Endothelial cell (in vitro differentiated cells): ENCODE measurements around the gene ANK2. TPM values are rescaled to one million over a fixed set of nuclear protein-coding genes. Genes with fewer than 3 reads are reported as not detected.
"Not testable (repeated sequence)": the region's sequence is repeated elsewhere in the genome, so short reads cannot be mapped to it uniquely, and the experiment has no call there.

Experiments
- DNase-seq: peaks from one replicate; pipeline ENCODE4 v3.0.0; 2021; ENCODE audit warnings: low spot score
- H3K27ac Mint-ChIP-seq: one replicate; pipeline ENCODE4 v1.8.0; 2021; ENCODE audit warnings: mixed read lengths, inconsistent platforms; ENCODE audit not compliant: unreplicated experiment
- H3K27me3 Mint-ChIP-seq: one replicate; pipeline ENCODE4 v1.8.0; 2021; ENCODE audit warnings: mild to moderate bottlenecking, moderate library complexity, mixed read lengths, inconsistent platforms; ENCODE audit not compliant: unreplicated experiment
- H3K36me3 Mint-ChIP-seq: one replicate; pipeline ENCODE4 v1.8.0; 2021; ENCODE audit warnings: mild to moderate bottlenecking, low read depth, mixed read lengths, inconsistent platforms; ENCODE audit not compliant: unreplicated experiment
- H3K4me1 Mint-ChIP-seq: one replicate; pipeline ENCODE4 v1.8.0; 2021; ENCODE audit warnings: mild to moderate bottlenecking, mixed read lengths, inconsistent platforms; ENCODE audit not compliant: unreplicated experiment
- H3K4me3 Mint-ChIP-seq: one replicate; pipeline ENCODE4 v1.8.0; 2021; ENCODE audit warnings: mild to moderate bottlenecking, mixed read lengths, inconsistent platforms; ENCODE audit not compliant: unreplicated experiment
- H3K9me3 Mint-ChIP-seq: one replicate; pipeline ENCODE4 v1.8.0; 2021; ENCODE audit warnings: mixed read lengths, inconsistent platforms; ENCODE audit not compliant: unreplicated experiment
- total RNA-seq: library from RNA; stranded (reverse); fragmentation: NEBNext Ultra II Directional; extraction: Animal tissue kit (Norgen Biotek cat#: 25700); gene quantifications from one replicate; pipeline ENCODE4 v1.2.1, GENCODE V29; 2021; ENCODE audit not compliant: unreplicated experiment
- TF ChIP-seq, protein P1 (sequence below): fragments of 200-600 bp; sonication (generic); IDR thresholded peaks from one replicate; pipeline ENCODE4 v1.5.0; 2021; ENCODE audit warnings: antibody characterized with exemption; ENCODE audit not compliant: unreplicated experiment

ANK2 gene
- total RNA-seq, 1 donor from 2014 or later: 47.2 TPM

DNA sequence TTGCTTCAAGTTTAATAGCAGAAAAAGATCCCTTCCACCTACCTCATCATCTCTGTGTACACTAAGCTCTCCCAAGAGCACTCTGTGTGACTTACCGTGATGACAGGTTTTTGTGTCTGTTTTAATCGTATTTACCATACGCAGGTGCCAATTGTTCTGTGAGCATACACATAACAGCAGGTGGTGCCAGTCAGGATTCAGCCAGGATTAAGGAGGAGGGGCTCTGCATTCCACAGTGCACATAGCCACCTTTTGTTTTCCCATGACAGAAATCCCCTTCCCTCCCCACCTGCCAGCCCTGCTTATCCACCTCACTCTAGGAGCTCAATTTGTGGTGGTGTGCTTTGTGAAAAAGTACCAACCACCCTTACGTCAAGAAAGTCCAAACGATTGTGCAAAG is 14.8 kb downstream of the ANK2 start:
- Mint-ChIP-seq H3K27ac (no peak overlapping the region), H3K36me3 (peaks cover 3% of the 10 kb centered on the region), H3K4me1 (no peaks in the 10 kb centered on the region), H3K4me3 (no peak overlapping the region), H3K9me3 (no peaks in the 10 kb centered on the region), H3K27me3 (no peaks in the 10 kb centered on the region)
- DNase-seq: no peak
- TF ChIP-seq, protein P1, sequence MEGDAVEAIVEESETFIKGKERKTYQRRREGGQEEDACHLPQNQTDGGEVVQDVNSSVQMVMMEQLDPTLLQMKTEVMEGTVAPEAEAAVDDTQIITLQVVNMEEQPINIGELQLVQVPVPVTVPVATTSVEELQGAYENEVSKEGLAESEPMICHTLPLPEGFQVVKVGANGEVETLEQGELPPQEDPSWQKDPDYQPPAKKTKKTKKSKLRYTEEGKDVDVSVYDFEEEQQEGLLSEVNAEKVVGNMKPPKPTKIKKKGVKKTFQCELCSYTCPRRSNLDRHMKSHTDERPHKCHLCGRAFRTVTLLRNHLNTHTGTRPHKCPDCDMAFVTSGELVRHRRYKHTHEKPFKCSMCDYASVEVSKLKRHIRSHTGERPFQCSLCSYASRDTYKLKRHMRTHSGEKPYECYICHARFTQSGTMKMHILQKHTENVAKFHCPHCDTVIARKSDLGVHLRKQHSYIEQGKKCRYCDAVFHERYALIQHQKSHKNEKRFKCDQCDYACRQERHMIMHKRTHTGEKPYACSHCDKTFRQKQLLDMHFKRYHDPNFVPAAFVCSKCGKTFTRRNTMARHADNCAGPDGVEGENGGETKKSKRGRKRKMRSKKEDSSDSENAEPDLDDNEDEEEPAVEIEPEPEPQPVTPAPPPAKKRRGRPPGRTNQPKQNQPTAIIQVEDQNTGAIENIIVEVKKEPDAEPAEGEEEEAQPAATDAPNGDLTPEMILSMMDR: no peak

- H3K9me3 Mint-ChIP-seq: no peaks in the 10 kb centered on the region
- TF ChIP-seq, protein P1: no peak
- H3K27ac Mint-ChIP-seq: no peak overlapping the region
- peaks cover 3% of the 10 kb centered on the region for H3K36me3 Mint-ChIP-seq
- no peak for DNase-seq
- H3K4me3 Mint-ChIP-seq: no peak overlapping the region
- H3K27me3 Mint-ChIP-seq: no peaks in the 10 kb centered on the region
- no peaks in the 10 kb centered on the region for H3K4me1 Mint-ChIP-seq
These were observed 16.2 kb downstream of the ANK2 start for GRCh38 chr4:113065629-113066028.

- not testable (repeated sequence) for H3K27me3 Mint-ChIP-seq
These were observed 19.3 kb downstream of the ANK2 start for GRCh38 chr4:113068771-113069170.

GRCh38 chr4:113069212-113069892 is 19.9 kb downstream of the ANK2 start:
- H3K27me3 Mint-ChIP-seq: no peaks in the 10 kb centered on the region
- no peaks in the 10 kb centered on the region for H3K9me3 Mint-ChIP-seq
- H3K4me1 Mint-ChIP-seq: no peaks in the 10 kb centered on the region
- no peak overlapping the region for H3K27ac Mint-ChIP-seq
- DNase-seq: no peak
- H3K36me3 Mint-ChIP-seq: peaks cover 3% of the 10 kb centered on the region
- H3K4me3 Mint-ChIP-seq: no peak overlapping the region
- TF ChIP-seq, protein P1: no peak

More at GRCh38 chr4:113068771-113069170, 19.3 kb downstream of the ANK2 start:
- H3K4me1 Mint-ChIP-seq, H3K27ac Mint-ChIP-seq, H3K36me3 Mint-ChIP-seq, H3K4me3 Mint-ChIP-seq, H3K9me3 Mint-ChIP-seq, DNase-seq: not testable (repeated sequence)

- TF ChIP-seq, protein P1: no peak
- Mint-ChIP-seq H3K27ac (no peak overlapping the region), H3K36me3 (peaks cover 3% of the 10 kb centered on the region), H3K4me1 (peaks cover 4% of the 10 kb centered on the region), H3K4me3 (no peak overlapping the region), H3K9me3 (no peaks in the 10 kb centered on the region), H3K27me3 (no peaks in the 10 kb centered on the region)
- DNase-seq: no peak
These were observed 21.3 kb downstream of the ANK2 start for GRCh38 chr4:113070755-113071154.
